Measurements from ENCODE around the gene CDCA8.

The CDCA8 gene

DNA sequence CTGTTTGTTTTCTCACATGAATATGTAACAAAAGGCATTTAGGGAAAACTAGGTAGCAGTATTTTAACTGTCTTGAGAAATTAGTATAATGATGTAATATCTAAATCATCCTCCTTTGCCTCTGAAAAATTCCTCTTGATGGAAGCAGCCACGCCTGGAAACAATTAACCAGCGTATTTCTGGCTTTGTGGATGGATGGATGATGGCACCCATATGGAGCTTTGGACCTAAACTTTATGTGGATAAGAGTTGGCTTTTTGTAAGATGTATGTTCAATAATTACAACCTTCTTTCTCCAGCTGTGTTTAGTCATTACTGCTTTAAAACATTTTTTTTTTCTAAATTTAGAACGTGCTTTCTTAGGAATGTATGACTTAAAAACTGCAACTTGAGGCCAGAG is 12.7 kb downstream of the CDCA8 start:
- H3K27ac ChIP-seq (ENCODE audit: poor library complexity, severe bottlenecking): no peak overlapping the region
- H3K27me3 ChIP-seq (ENCODE audit: insufficient read depth, poor library complexity, severe bottlenecking): no peaks in the 10 kb centered on the region
- no peaks in the 10 kb centered on the region for H3K9me3 ChIP-seq (ENCODE audit: severe bottlenecking)
- peaks cover 90% of the 10 kb centered on the region for H3K36me3 ChIP-seq (ENCODE audit: low read depth)
- DNase-seq (ENCODE audit: low spot score) (no peak), ATAC-seq (ENCODE audit: low read depth) (no peak)
- TF ChIP-seq, protein P1, sequence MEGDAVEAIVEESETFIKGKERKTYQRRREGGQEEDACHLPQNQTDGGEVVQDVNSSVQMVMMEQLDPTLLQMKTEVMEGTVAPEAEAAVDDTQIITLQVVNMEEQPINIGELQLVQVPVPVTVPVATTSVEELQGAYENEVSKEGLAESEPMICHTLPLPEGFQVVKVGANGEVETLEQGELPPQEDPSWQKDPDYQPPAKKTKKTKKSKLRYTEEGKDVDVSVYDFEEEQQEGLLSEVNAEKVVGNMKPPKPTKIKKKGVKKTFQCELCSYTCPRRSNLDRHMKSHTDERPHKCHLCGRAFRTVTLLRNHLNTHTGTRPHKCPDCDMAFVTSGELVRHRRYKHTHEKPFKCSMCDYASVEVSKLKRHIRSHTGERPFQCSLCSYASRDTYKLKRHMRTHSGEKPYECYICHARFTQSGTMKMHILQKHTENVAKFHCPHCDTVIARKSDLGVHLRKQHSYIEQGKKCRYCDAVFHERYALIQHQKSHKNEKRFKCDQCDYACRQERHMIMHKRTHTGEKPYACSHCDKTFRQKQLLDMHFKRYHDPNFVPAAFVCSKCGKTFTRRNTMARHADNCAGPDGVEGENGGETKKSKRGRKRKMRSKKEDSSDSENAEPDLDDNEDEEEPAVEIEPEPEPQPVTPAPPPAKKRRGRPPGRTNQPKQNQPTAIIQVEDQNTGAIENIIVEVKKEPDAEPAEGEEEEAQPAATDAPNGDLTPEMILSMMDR (IDR thresholded peaks at IDR 0.05; ENCODE audit: poor library complexity, severe bottlenecking): no peak
- no peaks in the 10 kb centered on the region for H3K4me1 ChIP-seq (ENCODE audit: insufficient read depth, poor library complexity, severe bottlenecking)
- H3K4me3 ChIP-seq (ENCODE audit: severe bottlenecking): no peak overlapping the region

DNA sequence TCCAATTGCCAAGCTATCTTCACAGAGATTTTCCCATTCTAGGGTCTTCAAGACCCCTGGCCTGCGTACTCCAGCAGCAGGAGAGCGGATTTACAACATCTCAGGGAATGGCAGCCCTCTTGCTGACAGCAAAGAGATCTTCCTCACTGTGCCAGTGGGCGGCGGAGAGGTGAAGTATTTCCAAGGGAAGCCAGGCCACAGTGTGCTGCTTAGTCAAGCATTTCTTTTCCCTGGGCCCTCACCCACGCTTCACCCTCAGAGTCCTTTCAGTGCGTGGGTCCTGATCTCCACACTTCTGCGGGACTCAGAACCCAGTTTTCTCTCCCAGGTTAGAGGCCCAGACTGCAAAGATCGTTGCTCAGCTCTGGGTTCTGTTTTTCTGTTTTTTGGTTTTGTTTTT is 13.1 kb downstream of the CDCA8 start:
- no peaks in the 10 kb centered on the region for H3K4me1 ChIP-seq (ENCODE audit: insufficient read depth, poor library complexity, severe bottlenecking)
- ATAC-seq (ENCODE audit: low read depth) (no peak), DNase-seq (ENCODE audit: low spot score) (no peak)
- TF ChIP-seq, protein P1 (IDR thresholded peaks at IDR 0.05; ENCODE audit: poor library complexity, severe bottlenecking): no peak
- peaks cover 86% of the 10 kb centered on the region for H3K36me3 ChIP-seq (ENCODE audit: low read depth)
- H3K27ac ChIP-seq (ENCODE audit: poor library complexity, severe bottlenecking): no peak overlapping the region
- H3K27me3 ChIP-seq (ENCODE audit: insufficient read depth, poor library complexity, severe bottlenecking): no peaks in the 10 kb centered on the region
- H3K9me3 ChIP-seq (ENCODE audit: severe bottlenecking): no peaks in the 10 kb centered on the region
- H3K4me3 ChIP-seq (ENCODE audit: severe bottlenecking): no peak overlapping the region

DNA sequence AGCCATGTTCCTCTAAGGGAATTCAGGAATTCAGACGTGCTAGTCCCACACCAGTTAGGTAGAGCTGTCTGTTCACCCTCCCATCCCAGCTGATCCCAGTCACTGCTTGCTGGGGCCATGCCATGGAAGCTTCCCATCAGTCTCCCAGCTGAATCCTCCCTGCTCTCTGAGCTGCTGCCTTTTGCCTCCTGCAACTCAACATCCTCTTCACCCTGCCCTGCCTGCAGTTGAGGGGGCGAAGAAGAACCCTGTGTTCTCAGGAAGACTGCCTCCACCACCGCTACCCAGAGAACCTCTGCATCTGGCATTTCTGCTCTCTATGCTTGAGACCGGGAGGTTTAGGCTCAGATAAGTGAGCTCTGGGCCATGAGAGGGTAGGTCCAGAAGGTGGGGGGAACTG is 16.2 kb downstream of the CDCA8 start:
- H3K27me3 ChIP-seq (ENCODE audit: insufficient read depth, poor library complexity, severe bottlenecking): no peaks in the 10 kb centered on the region
- no peak overlapping the region for H3K27ac ChIP-seq (ENCODE audit: poor library complexity, severe bottlenecking)
- DNase-seq (ENCODE audit: low spot score) (no peak), ATAC-seq (ENCODE audit: low read depth) (no peak)
- H3K9me3 ChIP-seq (ENCODE audit: severe bottlenecking): no peaks in the 10 kb centered on the region
- TF ChIP-seq, protein P1 (IDR thresholded peaks at IDR 0.05; ENCODE audit: poor library complexity, severe bottlenecking): no peak
- peaks cover 58% of the 10 kb centered on the region for H3K36me3 ChIP-seq (ENCODE audit: low read depth)
- no peaks in the 10 kb centered on the region for H3K4me1 ChIP-seq (ENCODE audit: insufficient read depth, poor library complexity, severe bottlenecking)
- no peak overlapping the region for H3K4me3 ChIP-seq (ENCODE audit: severe bottlenecking)

DNA sequence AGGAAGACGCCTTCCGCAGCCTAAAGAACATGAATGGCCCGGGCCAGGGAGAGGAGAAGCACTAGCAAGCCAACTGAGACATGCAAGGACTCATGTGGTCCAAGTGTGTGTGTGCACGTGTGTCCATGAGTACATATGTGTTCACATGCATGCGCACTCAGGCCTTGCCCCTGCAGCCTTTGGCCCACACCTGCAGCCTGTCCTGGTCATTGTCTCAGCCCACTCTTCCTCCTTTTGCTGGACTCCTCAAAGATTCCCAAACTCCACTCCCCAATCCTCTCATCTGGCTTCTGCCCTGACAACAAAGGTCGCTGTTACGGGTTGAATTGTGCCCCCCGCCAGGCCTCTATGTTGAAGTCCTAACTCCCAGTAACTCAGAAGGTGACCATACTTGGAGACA is 21.9 kb downstream of the CDCA8 start:
- Histone ChIP-seq H3K36me3 (ENCODE audit: low read depth) (peaks cover 7% of the 10 kb centered on the region), H3K9me3 (ENCODE audit: severe bottlenecking) (no peaks in the 10 kb centered on the region), H3K27ac (ENCODE audit: poor library complexity, severe bottlenecking) (no peak overlapping the region), H3K4me3 (ENCODE audit: severe bottlenecking) (no peak overlapping the region), H3K27me3 (ENCODE audit: insufficient read depth, poor library complexity, severe bottlenecking) (no peaks in the 10 kb centered on the region), H3K4me1 (ENCODE audit: insufficient read depth, poor library complexity, severe bottlenecking) (peaks cover 10% of the 10 kb centered on the region)
- TF ChIP-seq, protein P1 (IDR thresholded peaks at IDR 0.05; ENCODE audit: poor library complexity, severe bottlenecking): no peak
- DNase-seq (ENCODE audit: low spot score) (no peak), ATAC-seq (ENCODE audit: low read depth) (no peak)

DNA sequence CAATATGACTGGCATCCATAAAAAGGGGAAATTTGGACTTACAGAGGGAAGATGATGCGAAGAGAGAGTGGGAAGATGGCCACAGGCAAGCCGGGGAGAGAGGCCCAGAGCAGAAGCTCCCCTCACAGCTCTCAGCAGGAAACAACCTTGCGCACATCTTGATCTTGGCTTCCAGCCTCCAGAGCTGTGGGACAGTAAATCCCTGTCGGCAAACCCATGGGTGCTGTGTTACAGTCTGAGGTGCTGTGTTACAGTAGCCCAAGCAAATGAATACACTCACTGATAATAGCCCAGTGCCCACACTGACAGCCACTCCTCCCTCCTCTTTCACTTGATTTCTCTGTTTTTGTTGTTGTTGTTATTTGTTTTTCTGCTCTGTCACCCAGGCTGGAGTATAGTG is 22.4 kb downstream of the CDCA8 start:
- H3K27ac ChIP-seq (ENCODE audit: poor library complexity, severe bottlenecking): no peak overlapping the region
- no peaks in the 10 kb centered on the region for H3K9me3 ChIP-seq (ENCODE audit: severe bottlenecking)
- peaks cover 14% of the 10 kb centered on the region for H3K4me1 ChIP-seq (ENCODE audit: insufficient read depth, poor library complexity, severe bottlenecking)
- H3K4me3 ChIP-seq (ENCODE audit: severe bottlenecking): no peak overlapping the region
- peaks cover 2% of the 10 kb centered on the region for H3K36me3 ChIP-seq (ENCODE audit: low read depth)
- no peaks in the 10 kb centered on the region for H3K27me3 ChIP-seq (ENCODE audit: insufficient read depth, poor library complexity, severe bottlenecking)
- TF ChIP-seq, protein P1 (IDR thresholded peaks at IDR 0.05; ENCODE audit: poor library complexity, severe bottlenecking): no peak
- DNase-seq (ENCODE audit: low spot score) (no peak), ATAC-seq (ENCODE audit: low read depth) (no peak)
